HTERT RPE-1 (cell line): ENCODE measurements around the gene QPRT.
"Not testable (repeated sequence)": the region's sequence is repeated elsewhere in the genome, so short reads cannot be mapped to it uniquely, and the experiment has no call there.

Experiments used
- in situ Hi-C: fragments of 300-500 bp; cut with MboI; formaldehyde crosslinking; loops from 4 replicates; pipeline ENCODE4 v1.14.3; 2020; ENCODE audit warnings: low sequenced_read_pairs

Gene QPRT

GRCh38 chr16:29662000-29662728 lies 16.8 kb upstream of the QPRT start:
- in situ Hi-C loops = no loop called here

- in situ Hi-C loops = no loop called here
These were observed 16.3 kb upstream of the QPRT start for GRCh38 chr16:29662729-29663015.

DNA sequence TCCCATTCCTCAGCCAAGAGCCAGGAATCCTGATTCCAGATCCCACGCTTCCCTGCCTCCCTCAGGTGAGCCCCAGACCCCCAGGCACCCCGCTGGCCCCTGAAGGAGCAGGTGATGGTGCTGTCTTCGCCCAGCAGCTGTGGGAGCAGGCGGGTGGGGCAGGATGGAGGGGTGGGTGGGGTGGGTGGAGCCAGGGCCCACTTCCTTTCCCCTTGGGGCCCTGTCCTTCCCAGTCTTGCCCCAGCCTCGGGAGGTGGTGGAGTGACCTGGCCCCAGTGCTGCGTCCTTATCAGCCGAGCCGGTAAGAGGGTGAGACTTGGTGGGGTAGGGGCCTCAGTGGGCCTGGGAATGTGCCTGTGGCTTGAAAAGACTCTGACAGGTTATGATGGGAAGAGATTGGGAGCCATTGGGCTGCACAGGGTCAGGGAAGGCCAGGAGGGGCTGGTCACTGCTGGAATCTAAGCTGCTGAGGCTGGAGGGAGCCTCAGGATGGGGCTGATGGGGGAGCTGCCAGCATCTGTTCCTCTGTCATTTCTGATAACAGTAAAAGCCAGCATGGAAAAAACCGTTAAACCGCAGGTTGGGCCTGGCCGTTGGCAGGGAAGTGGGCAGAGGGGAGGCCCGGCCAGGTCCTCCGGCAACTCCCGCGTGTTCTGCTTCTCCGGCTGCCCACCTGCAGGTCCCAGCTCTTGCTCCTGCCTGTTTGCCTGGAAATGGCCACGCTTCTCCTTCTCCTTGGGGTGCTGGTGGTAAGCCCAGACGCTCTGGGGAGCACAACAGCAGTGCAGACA lies 15.8 kb upstream of the QPRT start, which contains the start of gene SPN:
Gene SPN, plus strand, starts transcription at position 232 of the 791 bp plus-strand sequence. Its CDS starts 482 bp downstream, at position 714.
- in situ Hi-C loops = no loop called here

- in situ Hi-C loops = no loop called here
These were observed 15.2 kb upstream of the QPRT start for GRCh38 chr16:29663807-29664090.

GRCh38 chr16:29664091-29664921 lies 14.7 kb upstream of the QPRT start:
- in situ Hi-C loops = no loop called here

- in situ Hi-C loops = no loop called here
These were observed 13.5 kb upstream of the QPRT start for GRCh38 chr16:29665294-29666077.

GRCh38 chr16:29667322-29667610 lies 11.7 kb upstream of the QPRT start:
- in situ Hi-C loops = not testable (repeated sequence)

DNA sequence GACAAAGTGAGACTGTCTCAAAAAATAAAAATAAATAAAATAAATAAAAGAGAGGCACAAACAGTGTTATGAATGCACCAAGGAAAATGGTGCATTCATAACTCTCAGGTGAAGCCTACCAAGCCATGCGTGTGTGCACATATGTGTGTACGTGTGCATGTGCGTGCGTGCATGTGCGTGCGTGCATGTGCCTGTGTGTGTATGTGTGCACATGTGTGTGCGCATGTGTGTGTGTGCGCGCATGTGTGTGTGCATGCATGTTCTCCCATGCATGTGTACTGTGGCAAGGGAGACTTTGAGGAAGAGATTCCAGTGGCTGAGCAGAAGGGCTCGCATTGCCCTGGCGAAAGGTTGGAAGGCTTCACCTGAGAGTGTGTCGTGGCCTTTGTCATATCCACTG lies 11.2 kb upstream of the QPRT start:
- in situ Hi-C loops = no loop called here

GRCh38 chr16:29668267-29668666 lies 10.7 kb upstream of the QPRT start:
- in situ Hi-C loops = no loop called here

DNA sequence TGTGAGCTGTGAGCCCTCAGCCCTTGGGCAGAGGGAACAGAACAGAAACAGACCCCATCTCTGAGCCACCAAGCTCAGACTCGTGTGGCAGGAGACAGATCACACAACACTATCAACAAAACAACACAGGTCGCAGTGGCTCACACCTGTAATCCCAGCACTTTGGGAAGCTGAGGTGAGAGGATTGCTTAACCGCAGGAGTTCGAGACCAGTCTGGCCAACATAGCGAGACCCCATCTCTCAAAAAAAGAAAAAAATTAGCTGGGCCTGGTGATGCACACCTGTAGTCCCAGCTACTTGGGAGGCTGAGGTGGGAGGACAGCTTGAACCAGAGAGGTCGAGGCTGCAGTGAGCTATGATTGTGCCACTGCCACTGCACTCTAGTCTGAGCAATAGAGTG lies 5.5 kb upstream of the QPRT start:
- in situ Hi-C loops = no loop called here

- in situ Hi-C loops = no loop called here
These were observed 4.8 kb upstream of the QPRT start for GRCh38 chr16:29674188-29674587.

- in situ Hi-C loops = no loop called here
These were observed 3.0 kb upstream of the QPRT start for GRCh38 chr16:29675811-29676643.

GRCh38 chr16:29676989-29677785 lies 1.8 kb upstream of the QPRT start:
- in situ Hi-C loops = no loop called here

- in situ Hi-C loops = no loop called here
These were observed 1.2 kb downstream of the QPRT start for GRCh38 chr16:29680180-29680598.

DNA sequence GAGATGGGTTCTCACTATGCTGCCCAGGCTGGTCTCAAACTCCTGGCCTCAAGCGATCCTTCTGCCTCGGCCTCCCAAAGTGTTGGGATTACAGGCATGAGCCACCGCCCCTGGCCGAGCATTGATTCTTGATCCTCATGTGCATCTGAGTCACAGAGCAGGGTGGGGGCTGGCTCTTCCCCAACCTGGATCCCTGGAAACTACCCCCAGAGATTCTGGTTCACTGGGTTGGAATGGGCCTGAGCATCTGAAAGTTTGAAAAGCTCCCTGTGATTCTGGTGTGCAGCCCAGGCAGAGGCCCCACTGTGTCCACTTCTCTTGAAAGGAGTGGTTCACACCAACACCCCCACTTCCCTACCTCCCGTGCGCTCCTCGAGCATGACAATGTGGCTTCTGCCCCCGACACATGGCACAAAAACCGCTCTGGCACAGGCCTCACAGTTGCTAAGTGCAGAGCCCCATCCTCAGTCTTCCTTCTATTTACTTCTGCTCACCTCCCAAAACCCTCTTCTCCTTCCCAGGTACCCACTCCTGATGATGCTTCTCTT lies 4.6 kb downstream of the QPRT start:
- in situ Hi-C loops = no loop called here

DNA sequence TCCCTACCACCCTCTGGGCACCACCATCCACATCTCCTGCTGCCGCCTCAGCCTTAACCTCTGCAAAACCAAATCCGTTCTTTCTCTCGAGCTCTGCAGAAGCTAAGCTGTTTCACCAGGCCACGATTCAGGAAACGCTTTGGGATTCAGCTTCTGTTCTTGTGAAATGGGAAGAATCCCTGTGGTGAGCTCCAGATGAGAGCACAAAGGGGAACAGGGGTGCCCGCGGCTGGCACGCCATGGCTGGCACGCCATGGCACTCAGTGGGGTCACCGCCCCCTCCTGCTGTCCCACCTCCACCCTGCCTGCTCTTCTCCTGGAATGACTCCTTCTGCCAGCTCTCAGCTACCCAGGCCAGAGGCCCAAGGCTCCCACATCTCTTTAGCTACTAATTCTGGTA lies 5.7 kb downstream of the QPRT start:
- in situ Hi-C loops = no loop called here

DNA sequence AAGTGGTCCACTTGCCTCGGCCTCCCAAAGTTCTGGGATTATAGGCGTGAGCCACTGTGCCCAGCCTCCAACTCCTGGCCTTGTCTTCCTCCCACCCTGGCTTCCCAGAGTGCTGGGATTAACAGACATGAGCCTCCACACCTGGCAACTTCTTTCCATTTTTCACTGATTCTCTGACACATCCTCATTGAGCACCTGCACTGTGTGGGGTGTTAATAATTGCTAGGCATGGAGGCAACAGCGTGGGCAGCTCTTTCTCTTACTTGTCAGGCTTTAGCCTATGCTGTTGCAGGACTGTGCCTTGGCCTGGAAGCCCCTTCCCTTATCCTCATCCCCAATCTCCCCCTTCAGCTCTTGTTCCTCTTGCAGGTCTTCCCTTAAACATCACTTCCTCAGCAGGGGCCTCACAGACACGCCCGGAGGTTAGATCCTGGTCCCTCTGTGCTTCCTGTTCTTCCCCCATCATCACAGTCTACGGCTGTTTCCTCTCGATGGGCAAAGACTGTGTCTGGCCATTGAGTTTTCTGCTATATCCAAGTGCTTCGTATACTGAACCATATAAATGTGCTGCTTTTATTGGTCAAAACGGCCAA lies 7.9 kb downstream of the QPRT start:
- in situ Hi-C loops = no loop called here

DNA sequence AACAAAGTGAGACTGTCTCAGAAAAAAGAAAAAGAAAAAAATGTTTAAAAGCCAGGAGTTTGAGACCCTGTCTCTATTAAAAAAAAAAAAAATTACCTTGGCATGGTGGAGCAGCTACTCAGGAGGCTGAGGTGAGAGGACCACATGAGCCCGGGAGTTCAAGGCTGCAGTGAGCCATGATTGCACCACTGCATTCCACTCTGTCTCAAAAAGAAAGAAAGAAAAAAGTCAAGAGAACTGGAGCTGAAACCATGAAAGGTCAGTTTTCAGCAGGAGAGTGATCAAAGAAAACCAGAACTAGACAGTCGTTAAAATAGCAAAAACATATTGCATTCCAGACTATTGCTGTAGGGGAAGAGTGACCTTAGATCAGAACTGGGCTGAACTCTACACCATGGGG lies 8.8 kb downstream of the QPRT start:
- in situ Hi-C loops = no loop called here

DNA sequence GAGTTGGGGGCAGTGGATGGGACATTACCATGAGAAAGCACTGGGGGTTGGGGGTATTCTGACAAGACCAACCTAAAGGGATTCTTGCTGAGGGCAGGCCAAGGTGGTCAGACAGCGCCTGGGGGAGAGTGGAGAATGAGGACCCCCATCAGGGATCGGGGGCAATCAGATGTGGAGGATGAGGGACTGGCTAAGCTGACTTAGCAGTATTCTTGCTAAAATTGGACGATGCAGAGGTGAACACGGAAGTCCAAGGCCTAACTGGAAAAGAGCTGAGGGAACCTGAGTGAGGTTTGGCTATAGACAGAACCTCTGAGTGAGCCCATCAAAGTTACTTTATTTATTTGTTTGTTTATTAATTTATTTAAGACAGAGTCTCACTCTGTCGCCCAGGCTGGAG lies 9.2 kb downstream of the QPRT start:
- in situ Hi-C loops = no loop called here
